K562 (cell line): ENCODE results near the gene SLC5A4. TPM values are rescaled to one million over a fixed set of nuclear protein-coding genes. Genes with fewer than 3 reads are reported as not detected.
A peak's percentile ranks its signal among the peaks of the same experiment; 100 is the strongest.
"Not testable (repeated sequence)": the region's sequence is repeated elsewhere in the genome, so short reads cannot be mapped to it uniquely, and the experiment has no call there.

Source experiments
- ATAC-seq: fragments of 200-7000 bp; cut with Tn5 transposase; 3 replicates; pipeline ENCODE4 v1.9.1; 2020; ENCODE audit warnings: moderate library complexity
- BruUV-seq: library from RNA; stranded (reverse); fragments of 400-500 nt; replicated peaks from 2 replicates; lab custom pipeline; 2021; lab: Mats Ljungman, UMichigan
- CTCF ChIA-PET: fragments of 300-600 bp; formaldehyde crosslinking; extraction: SDS; loops from one replicate; lab custom pipeline; 2021; ENCODE audit warnings: low intra/inter-chr PET ratio; lab: Yijun Ruan, JAX
- POLR2A ChIA-PET: fragments of 300-600, 350-650 bp; sonication (Branson Sonifier 250); formaldehyde crosslinking; extraction: SDS; loops from one replicate; lab custom pipeline; 2021; ENCODE audit warnings: antibody characterized with exemption, inconsistent platforms; lab: Yijun Ruan, JAX
- DNase-seq, 4 experiments: peaks; one replicate each; pipeline versions ENCODE4 v3.0.0 to v3.0.0-alpha.2; 2011 to 2018; ENCODE audit warnings: low spot score in 3 of 4, mixed read lengths in 3 of 4; ENCODE audit errors: extremely low read depth in 1 of 4
- FAIRE-seq: peaks from 2 replicates; lab custom pipeline; 2011; peaks lifted over from hg19 to GRCh38; lab: Jason Lieb, UNC
- H2AFZ ChIP-seq: 2 replicates; pipeline ENCODE4 v1.6.0; 2011; ENCODE audit warnings: low read depth, low read length, control low read depth, inconsistent platforms
- H3K27ac ChIP-seq: fragments of 200-600 bp; 3 replicates; pipeline ENCODE4 v1.8.0; 2011; ENCODE audit warnings: low read depth, mild to moderate bottlenecking, control low read depth, inconsistent platforms, low read length, moderate library complexity, mixed read lengths; ENCODE audit errors: extremely low read depth
- H3K27me3 ChIP-seq, 2 experiments: fragments of 300-600 bp in 1 of 2; 2 replicates in 1 of 2; 3 replicates in 1 of 2; pipeline versions ENCODE4 v1.6.0 to v1.8.0; 2011; ENCODE audit warnings: inconsistent platforms in 2 of 2, low read length in 2 of 2, mild to moderate bottlenecking in 1 of 2, mixed read lengths in 1 of 2, moderate library complexity in 1 of 2; ENCODE audit not compliant: control insufficient read depth in 2 of 2, insufficient read depth in 2 of 2
- H3K36me3 ChIP-seq: fragments of 300-600 bp; 3 replicates; pipeline ENCODE4 v1.8.0; 2011; ENCODE audit warnings: mild to moderate bottlenecking, low read length, inconsistent platforms; ENCODE audit not compliant: control insufficient read depth, insufficient read depth
- H3K4me1 ChIP-seq, 2 experiments: fragments of 200-600 bp in 1 of 2; replicated peaks in 1 of 2; 2 replicates in 1 of 2; 3 replicates in 1 of 2; pipeline versions ENCODE4 v1.5.1 to v1.8.0; 2011; ENCODE audit warnings: inconsistent platforms in 2 of 2, low read length in 2 of 2, mild to moderate bottlenecking in 1 of 2, mixed read lengths in 1 of 2, moderate library complexity in 1 of 2; ENCODE audit not compliant: control insufficient read depth in 2 of 2, insufficient read depth in 2 of 2
- H3K4me2 ChIP-seq: 2 replicates; pipeline ENCODE4 v1.6.1; 2011; ENCODE audit warnings: low read length, control low read depth, inconsistent platforms, mixed read lengths; ENCODE audit not compliant: insufficient read depth
- H3K4me3 ChIP-seq: fragments of 200-600 bp; sonication (generic), shearing (Covaris generic); 2 replicates; pipeline ENCODE4 v1.5.1; 2016; ENCODE audit warnings: control low read depth, inconsistent platforms
- H3K79me2 ChIP-seq: fragments of 200-600 bp; 3 replicates; pipeline ENCODE4 v1.8.0; 2011; ENCODE audit warnings: low read length, inconsistent platforms; ENCODE audit not compliant: control insufficient read depth, insufficient read depth
- H3K9ac ChIP-seq, 2 experiments: 2 replicates each; pipeline versions ENCODE4 v1.6.0 to v1.6.1; 2011; ENCODE audit warnings: low read depth in 2 of 2, low read length in 2 of 2, control low read depth in 1 of 2, inconsistent platforms in 1 of 2, mild to moderate bottlenecking in 1 of 2, mixed read lengths in 1 of 2; ENCODE audit not compliant: insufficient read depth in 1 of 2
- H3K9me1 ChIP-seq: one replicate; pipeline ENCODE4 v1.6.0; 2011; ENCODE audit warnings: inconsistent platforms, mild to moderate bottlenecking, low read length, moderate library complexity; ENCODE audit not compliant: control insufficient read depth, insufficient read depth
- H3K9me3 ChIP-seq: replicated peaks from 2 replicates; pipeline ENCODE4 v1.5.1; 2011; ENCODE audit warnings: low read depth, low read length, inconsistent platforms; ENCODE audit not compliant: control insufficient read depth, insufficient read depth
- H4K20me1 ChIP-seq: replicated peaks from 2 replicates; pipeline ENCODE4 v1.6.1; 2011; ENCODE audit warnings: low read length, inconsistent platforms, mixed read lengths; ENCODE audit not compliant: control insufficient read depth, insufficient read depth
- CAMTA2 ChIP-seq: fragments of 250-450 bp; sonication (Bioruptor Pico); conservative IDR thresholded peaks from 2 replicates; pipeline ENCODE4 v1.5.1; 2022
- CBFB ChIP-seq: sonication (generic); formaldehyde crosslinking; IDR thresholded peaks from 2 replicates; pipeline ENCODE4 v1.4.0; 2020; ENCODE audit warnings: mild to moderate bottlenecking, missing genetic modification reagents
- DPF2 ChIP-seq: fragments of 450-650 bp; IDR thresholded peaks from 2 replicates; pipeline ENCODE4 v1.6.1; 2016
- E2F3 ChIP-seq: fragments of 250-450 bp; sonication (Bioruptor Pico); IDR thresholded peaks from 2 replicates; pipeline ENCODE4 v1.4.0; 2020; ENCODE audit warnings: mild to moderate bottlenecking
- HNRNPUL1 ChIP-seq: fragments of 200-400 bp; formaldehyde crosslinking; IDR thresholded peaks from 2 replicates; pipeline ENCODE4 v1.6.1; 2017; ENCODE audit warnings: low read length
- NFYB ChIP-seq: IDR thresholded peaks from 2 replicates; pipeline ENCODE4 v1.6.1; 2011; ENCODE audit warnings: mild to moderate bottlenecking, moderate library complexity; ENCODE audit not compliant: insufficient read length; ENCODE audit errors: extremely low read depth
- NKRF ChIP-seq: fragments of 450-650 bp; IDR thresholded peaks from 2 replicates; pipeline ENCODE4 v1.6.1; 2016; ENCODE audit warnings: borderline replicate concordance
- PHTF2 ChIP-seq: fragments of 250-450 bp; sonication (Bioruptor Pico); IDR thresholded peaks from 2 replicates; pipeline ENCODE4 v1.5.0; 2021; ENCODE audit warnings: mild to moderate bottlenecking
- SREBF1 ChIP-seq: fragments of 150-350 bp; IDR thresholded peaks from 2 replicates; pipeline ENCODE4 v1.6.1; 2014; ENCODE audit warnings: antibody characterized with exemption, low read depth, low read length, borderline replicate concordance
- TAF7 ChIP-seq: fragments of 450-650 bp; IDR thresholded peaks from 2 replicates; pipeline ENCODE4 v1.6.1; 2016; ENCODE audit warnings: missing genetic modification characterization, missing compliant biosample characterization
- TOE1 ChIP-seq, 2 experiments: fragments of 450-650 bp in 1 of 2; sonication (generic) in 1 of 2; formaldehyde crosslinking in 1 of 2; IDR thresholded peaks; 2 replicates each; pipeline versions ENCODE4 v1.7.1 to v1.8.0; 2016 to 2022; ENCODE audit warnings: borderline replicate concordance in 2 of 2, mild to moderate bottlenecking in 2 of 2, antibody characterized with exemption in 1 of 2, inconsistent platforms in 1 of 2, low read depth in 1 of 2, missing genetic modification reagents in 1 of 2, moderate library complexity in 1 of 2
- ZNF146 ChIP-seq: IDR thresholded peaks from one replicate; pipeline ENCODE4 v1.6.1; 2018; ENCODE audit warnings: missing compliant biosample characterization; ENCODE audit not compliant: unreplicated experiment
- ZNF174 ChIP-seq: fragments of 250-450 bp; sonication (Bioruptor Pico); IDR thresholded peaks from 2 replicates; pipeline ENCODE4 v1.4.0; 2020; ENCODE audit warnings: mild to moderate bottlenecking
- ZNF584 ChIP-seq: fragments of 200-800 bp; sonication (Bioruptor generic); IDR thresholded peaks from 2 replicates; pipeline ENCODE4 v1.6.1; 2016; ENCODE audit warnings: low read depth, mild to moderate bottlenecking, missing genetic modification characterization, missing compliant biosample characterization
- ZNF77 ChIP-seq: fragments of 250-450 bp; sonication (Bioruptor Pico); IDR thresholded peaks from 2 replicates; pipeline ENCODE4 v1.5.0; 2020
- ZNF780A ChIP-seq: fragments of 250-450 bp; sonication (Bioruptor Pico); IDR thresholded peaks from 2 replicates; pipeline ENCODE4 v1.5.0; 2021; ENCODE audit warnings: mild to moderate bottlenecking
- WGBS: fragments of 100-300 bp; shearing (Covaris generic); methylation state at CpG from one replicate; pipeline ENCODE4 v1.1.6; 2016; ENCODE audit warnings: low coverage, mixed read lengths; ENCODE audit not compliant: insufficient coverage; ENCODE audit errors: missing lambda C conversion rate; 5-methylcytosine and 5-hydroxymethylcytosine counted together
- in situ Hi-C: fragments of 300-500 bp; cut with MboI; formaldehyde crosslinking; loops from 4 replicates; pipeline ENCODE4 v1.15.0; 2018; ENCODE audit warnings: inconsistent platforms, mixed read lengths
- intact Hi-C: fragments of 100-400 bp; cut with micrococcal nuclease; formaldehyde crosslinking; loops from 2 replicates; pipeline ENCODE4 v1.14.2; 2022
- polyA plus RNA-seq, 8 experiments: library from polyadenylated mRNA; depleted of rRNA in 4 of 8; stranded (reverse) in 5 of 8; unstranded in 3 of 8; fragments of >200 nt; fragmentation: Nextera tagmentation in 2 of 8; fragmentation: Illumina TruSeq in 1 of 8; extraction: Ambion mirVana in 2 of 8; extraction: Trizol in 1 of 8; gene quantifications; 2 replicates each; pipeline versions ENCODE4 v1.2.1 to v1.2.3, GENCODE V29; 2011 to 2014; ENCODE audit warnings: inconsistent platforms in 1 of 8, missing spikeins in 1 of 8
- total RNA-seq, 7 experiments: library from RNA; depleted of rRNA in 6 of 7; stranded (reverse); fragments of >200 nt in 6 of 7; fragmentation: Illumina TruSeq in 2 of 7; extraction: Trizol in 2 of 7; gene quantifications; 2 replicates each; pipeline versions ENCODE4 v1.2.1 to v1.2.3, GENCODE V29; 2011 to 2021; ENCODE audit warnings: low replicate concordance in 1 of 7

SLC5A4 gene
- total and polyA plus RNA-seq, 9 of the 15 experiments (the other 6 are each of a cell fraction or from before 2014, with no cell fraction given), result not detected

- BruUV-seq, H3K4me3 ChIP-seq, CTCF ChIA-PET, H2AFZ ChIP-seq, H3K79me2 ChIP-seq, H3K4me1 ChIP-seq, H3K36me3 ChIP-seq, H3K9me3 ChIP-seq, H3K9ac ChIP-seq, in situ Hi-C loops, ATAC-seq, FAIRE-seq, intact Hi-C loops, H3K9me1 ChIP-seq, H3K27ac ChIP-seq, H3K27me3 ChIP-seq: not testable (repeated sequence)
- WGBS, result 4% methylated on average over 4 of the region's 4 CpGs
- peak; percentile 9 for TF ChIP-seq ZNF146 (CRISPR knock-in tag)
- TF ChIP-seq, all 486 proteins: peak for 1; not testable (repeated sequence) for 485
- POLR2A ChIA-PET, H3K4me2 ChIP-seq, DNase-seq, H4K20me1 ChIP-seq: not testable (repeated sequence)
Measured at GRCh38 chr22:32263678-32264077, 8.5 kb upstream of the SLC5A4 start.

GRCh38 chr22:32261306-32261705 is 6.2 kb upstream of the SLC5A4 start:
- FAIRE-seq (no peak), DNase-seq (no peak), ATAC-seq (no peak)
- ChIA-PET CTCF (no interaction called here), POLR2A (interaction anchor here (0.6 kb wide), 1 partner anchor 193 kb away, joined by 3 read pairs; no protein-coding TSS in a partner anchor)
- H3K4me1 ChIP-seq, result no peaks in the 10 kb centered on the region
- no peaks in the 10 kb centered on the region for H3K27me3 ChIP-seq
- TF ChIP-seq ZNF584 (CRISPR knock-in tag) (no peak), NKRF (no peak), TOE1 (IDR thresholded peaks at IDR 0.05; ENCODE audit: borderline replicate concordance) (no peak), TOE1 (CRISPR knock-in tag; IDR thresholded peaks at IDR 0.05; ENCODE audit: borderline replicate concordance, low read depth) (no peak), NFYB (no peak), CBFB (CRISPR knock-in tag) (no peak), ZNF780A (CRISPR knock-in tag) (no peak), PHTF2 (CRISPR knock-in tag) (no peak), CAMTA2 (CRISPR knock-in tag) (no peak), TAF7 (tag) (no peak), ZNF174 (CRISPR knock-in tag) (no peak), ZNF77 (CRISPR knock-in tag) (no peak), DPF2 (no peak), SREBF1 (no peak), E2F3 (no peak), HNRNPUL1 (no peak)
- no peak overlapping the region for H3K27ac ChIP-seq
- no peak overlapping the region for H3K4me2 ChIP-seq
- no peaks in the 10 kb centered on the region for H4K20me1 ChIP-seq
- WGBS, result 0% methylated on average over 4 of the region's 4 CpGs
- in situ Hi-C loops, result no loop called here
- H3K79me2 ChIP-seq, result no peaks in the 10 kb centered on the region
- H3K9me1 ChIP-seq, result no peaks in the 10 kb centered on the region
- no TSS peak for BruUV-seq
- H3K9ac ChIP-seq, result no peak overlapping the region
- H2AFZ ChIP-seq, result no peak overlapping the region
- H3K9me3 ChIP-seq, result no peaks in the 10 kb centered on the region
- no peak overlapping the region for H3K4me3 ChIP-seq
- H3K36me3 ChIP-seq, result no peaks in the 10 kb centered on the region
- intact Hi-C loops, result no loop called here
